Stimulated activated CD8-positive, alpha-beta memory T cell treated with anti-CD3 and anti-CD28 coated beads, Interleukin-7, amount 100 ng/mL, for 4 hours (primary cell): Measurements from ENCODE around the gene ZBTB16.

Experiments
- DNase-seq, 2 donors: peaks; one replicate each; pipeline ENCODE4 v3.0.0-alpha.2; 2020; ENCODE audit warnings: low read depth in 2 of 2

The ZBTB16 gene

GRCh38 chr11:114083391-114084252, 24.1 kb downstream of the ZBTB16 start:
- no peak for DNase-seq

DNA sequence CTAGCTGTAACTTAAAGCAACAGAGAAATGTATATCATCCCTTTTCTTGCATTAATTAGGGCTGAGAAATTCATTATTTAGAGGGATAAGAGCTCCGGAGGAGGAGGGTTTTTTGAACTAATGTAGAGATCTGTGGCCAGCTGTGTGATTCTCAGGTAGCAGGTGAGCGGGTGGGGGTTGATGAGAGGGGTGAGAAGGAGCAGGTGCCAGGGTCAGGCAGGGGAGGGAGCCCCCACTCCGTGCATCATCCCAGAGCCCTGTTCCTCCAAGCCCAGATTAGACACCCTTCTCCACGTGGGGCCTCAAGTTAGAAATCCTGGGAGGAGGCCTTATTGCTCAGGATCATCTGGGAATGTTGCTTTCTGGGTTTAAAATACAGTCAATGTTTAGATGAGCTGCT, 24.9 kb downstream of the ZBTB16 start:
- no peak for DNase-seq

- no peak for DNase-seq
Observed at GRCh38 chr11:114085965-114086793, 26.7 kb downstream of the ZBTB16 start.

DNA sequence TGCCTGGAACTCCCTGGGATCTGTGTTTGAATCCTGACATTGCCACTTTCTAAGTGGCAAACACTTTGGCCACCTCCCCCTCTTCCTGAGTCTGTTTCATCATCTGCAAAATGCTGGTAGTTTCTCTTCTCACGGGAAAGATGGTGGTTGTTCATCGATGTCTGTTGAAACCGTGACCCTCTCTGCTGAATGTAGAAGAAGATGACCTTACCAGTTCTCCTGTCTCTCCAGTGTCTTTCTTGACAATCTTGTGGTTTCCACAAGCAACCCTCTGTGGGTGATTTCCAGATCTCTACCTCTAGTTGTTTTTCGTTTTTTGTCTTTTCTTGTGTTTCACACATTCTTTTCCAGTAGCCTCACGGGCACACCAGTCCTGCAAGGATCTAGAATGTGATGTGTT, 27.5 kb downstream of the ZBTB16 start:
- no peak for DNase-seq

GRCh38 chr11:114088216-114088615, 28.7 kb downstream of the ZBTB16 start:
- no peak for DNase-seq

DNA sequence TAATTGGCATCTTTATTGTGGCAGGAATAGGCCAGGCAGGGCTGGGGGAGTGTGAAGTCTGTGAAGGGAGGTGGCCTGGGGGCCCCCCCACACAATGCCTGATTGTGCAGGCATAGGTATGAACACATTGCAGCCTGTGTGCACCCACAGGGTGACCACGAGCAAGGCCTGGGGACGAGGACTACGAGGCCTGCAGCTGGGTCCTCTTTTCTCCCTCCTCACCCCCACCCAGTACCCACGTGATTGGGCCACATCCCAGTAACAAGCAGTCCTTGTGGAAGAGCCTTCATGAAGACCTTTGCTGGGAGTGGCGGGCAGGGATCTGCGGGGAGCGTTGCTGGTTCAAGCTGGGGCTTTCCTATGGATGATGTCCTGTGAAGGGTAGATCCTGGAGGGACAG, 29.3 kb downstream of the ZBTB16 start:
- no peak for DNase-seq

GRCh38 chr11:114089748-114090147, 30.2 kb downstream of the ZBTB16 start:
- no peak for DNase-seq

GRCh38 chr11:114090225-114090910, 30.9 kb downstream of the ZBTB16 start:
- no peak for DNase-seq

GRCh38 chr11:114090976-114091375, 31.5 kb downstream of the ZBTB16 start:
- DNase-seq, result no peak

DNA sequence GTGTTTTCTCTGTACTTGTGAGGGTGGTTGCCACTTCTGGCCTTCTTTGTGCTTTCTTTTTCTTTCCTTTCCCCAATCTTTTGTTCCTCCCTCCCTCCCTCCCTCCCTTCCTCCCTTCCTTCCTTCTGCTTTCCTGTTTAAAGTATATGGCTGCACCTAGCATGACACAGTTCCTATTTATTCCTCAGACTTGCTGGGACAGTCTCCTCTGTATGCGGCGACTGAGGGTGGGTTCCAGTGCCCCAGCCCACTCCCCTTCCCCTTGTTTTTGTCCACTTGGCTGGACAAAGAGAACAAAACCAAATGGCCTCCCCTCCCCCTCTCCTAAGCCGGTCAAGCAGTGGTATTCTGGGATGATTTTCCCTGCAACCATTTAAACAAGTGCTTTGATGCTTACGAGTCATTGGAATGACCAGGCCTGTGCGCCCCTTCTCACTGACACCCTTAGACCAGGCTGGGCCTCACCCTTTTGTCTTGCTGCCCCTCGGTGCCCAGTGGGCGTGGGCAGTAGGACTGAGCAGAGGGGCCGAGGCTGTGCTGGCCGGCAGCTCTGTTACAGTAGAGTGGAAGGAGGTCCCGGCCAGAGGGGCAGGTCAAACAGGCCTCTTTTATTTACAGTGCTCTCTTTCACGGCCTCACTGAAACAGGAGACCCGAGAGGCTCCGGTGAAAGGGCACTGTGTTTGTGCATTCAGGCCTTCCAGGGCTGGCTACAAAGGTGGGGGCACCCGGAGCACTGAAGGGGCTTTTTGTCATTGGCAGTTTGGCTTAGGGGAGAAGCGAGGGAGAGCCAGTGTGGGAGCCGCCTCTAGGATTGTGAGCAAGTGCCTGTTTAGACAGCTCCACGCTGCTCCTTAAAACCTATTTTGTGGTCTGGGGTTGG, 32.2 kb downstream of the ZBTB16 start:
- no peak for DNase-seq

DNA sequence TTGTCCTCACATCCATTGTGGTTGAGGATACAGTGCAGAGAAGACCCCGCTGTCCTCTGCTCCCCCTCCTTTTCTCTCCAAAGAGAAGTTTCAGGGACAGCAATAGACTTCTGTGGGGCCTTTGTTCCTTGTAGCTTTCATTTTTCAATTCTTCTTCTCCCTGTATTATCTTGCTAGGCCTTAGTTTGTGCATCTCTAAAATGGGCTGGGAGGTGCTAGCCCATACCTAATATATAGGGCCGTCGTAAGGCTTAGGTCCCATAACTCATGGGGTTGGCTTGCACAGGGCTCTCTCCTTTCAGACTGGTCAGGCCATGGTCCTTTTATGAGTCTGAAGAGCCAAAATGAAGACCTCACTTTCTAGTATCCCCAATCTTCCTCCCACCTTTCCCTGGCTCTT, 33.0 kb downstream of the ZBTB16 start:
- DNase-seq, result no peak

- no peak for DNase-seq
Observed at GRCh38 chr11:114092953-114093352, 33.4 kb downstream of the ZBTB16 start.

DNA sequence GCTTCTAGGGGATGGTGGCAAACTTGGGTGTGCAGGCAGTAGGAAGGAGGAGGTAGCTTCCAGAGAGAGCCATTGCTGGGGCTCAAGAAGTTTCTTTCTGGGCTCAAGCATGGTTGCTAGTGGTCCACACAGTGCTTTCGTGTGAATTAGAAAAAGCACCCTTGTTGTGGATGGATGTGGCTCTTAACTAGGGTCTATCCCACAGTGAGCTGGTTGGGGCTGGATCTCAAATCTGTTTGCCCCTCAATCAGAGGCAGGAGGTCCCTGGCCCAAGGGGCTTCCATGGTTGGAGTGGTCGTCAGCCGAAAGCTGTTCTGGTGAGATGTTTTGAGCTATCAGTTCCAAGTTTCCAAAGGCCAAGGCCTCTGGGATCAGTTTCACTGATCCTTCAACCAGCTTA, 35.0 kb downstream of the ZBTB16 start:
- no peak for DNase-seq

- DNase-seq, result no peak
Observed at GRCh38 chr11:114095899-114096298, 36.4 kb downstream of the ZBTB16 start.

- no peak for DNase-seq
Observed at GRCh38 chr11:114097832-114098231, 38.3 kb downstream of the ZBTB16 start.

DNA sequence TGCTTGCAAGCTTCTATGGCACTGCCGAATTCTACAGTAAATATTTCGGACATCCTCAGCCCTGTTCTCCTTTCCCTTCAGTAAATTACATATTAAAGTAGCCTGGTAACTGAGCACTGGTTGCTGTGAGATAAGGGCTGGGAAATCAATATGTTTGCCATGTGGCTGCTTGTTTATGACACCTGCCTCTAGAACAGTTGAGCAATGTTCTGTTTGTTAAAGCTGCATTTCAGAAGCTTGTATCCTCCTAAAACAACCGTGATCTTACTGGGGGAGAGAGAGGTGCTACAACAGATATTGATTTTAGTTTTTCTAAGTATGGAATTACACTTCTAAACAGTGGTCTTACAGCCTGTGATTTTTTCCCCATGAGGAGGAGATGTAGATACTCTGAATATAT, 39.4 kb downstream of the ZBTB16 start:
- no peak for DNase-seq

DNA sequence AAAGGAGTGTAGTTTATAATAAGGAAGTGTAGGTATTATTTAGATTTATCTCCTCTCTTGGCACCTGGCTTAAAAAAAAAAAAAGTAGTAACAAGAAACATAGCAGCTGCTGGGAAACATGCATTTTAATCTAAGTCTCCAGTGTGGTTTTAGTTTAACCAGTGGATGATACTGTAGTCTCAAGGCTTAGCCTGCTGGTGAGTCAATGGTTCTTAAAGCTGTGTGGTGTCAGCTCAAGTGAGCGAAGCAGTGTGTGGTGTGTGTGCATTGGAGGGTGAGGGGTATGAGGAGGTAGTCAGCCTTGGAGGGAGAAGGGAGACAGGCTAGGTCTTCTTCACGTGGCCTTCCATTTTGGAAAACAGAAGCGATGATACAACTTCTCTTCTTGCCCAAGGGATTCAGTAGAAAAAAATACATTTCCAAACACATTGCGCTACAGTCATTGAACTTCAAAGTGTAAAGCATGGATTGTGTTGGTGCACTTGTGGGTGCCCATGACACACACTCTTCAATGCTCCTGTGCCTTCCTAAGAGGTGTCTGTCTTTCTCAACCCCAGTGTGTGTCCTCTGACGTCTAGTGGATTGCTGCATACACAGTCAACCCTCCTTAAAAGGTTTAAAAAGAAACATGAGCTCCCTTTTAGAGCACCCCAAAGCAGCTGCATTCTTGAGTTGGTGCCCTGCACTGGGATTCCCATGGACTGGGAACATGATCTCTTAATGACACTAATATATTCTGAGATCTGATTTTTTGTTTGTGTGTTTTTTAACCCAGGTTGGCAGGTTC, 40.1 kb downstream of the ZBTB16 start:
- DNase-seq, result no peak

DNA sequence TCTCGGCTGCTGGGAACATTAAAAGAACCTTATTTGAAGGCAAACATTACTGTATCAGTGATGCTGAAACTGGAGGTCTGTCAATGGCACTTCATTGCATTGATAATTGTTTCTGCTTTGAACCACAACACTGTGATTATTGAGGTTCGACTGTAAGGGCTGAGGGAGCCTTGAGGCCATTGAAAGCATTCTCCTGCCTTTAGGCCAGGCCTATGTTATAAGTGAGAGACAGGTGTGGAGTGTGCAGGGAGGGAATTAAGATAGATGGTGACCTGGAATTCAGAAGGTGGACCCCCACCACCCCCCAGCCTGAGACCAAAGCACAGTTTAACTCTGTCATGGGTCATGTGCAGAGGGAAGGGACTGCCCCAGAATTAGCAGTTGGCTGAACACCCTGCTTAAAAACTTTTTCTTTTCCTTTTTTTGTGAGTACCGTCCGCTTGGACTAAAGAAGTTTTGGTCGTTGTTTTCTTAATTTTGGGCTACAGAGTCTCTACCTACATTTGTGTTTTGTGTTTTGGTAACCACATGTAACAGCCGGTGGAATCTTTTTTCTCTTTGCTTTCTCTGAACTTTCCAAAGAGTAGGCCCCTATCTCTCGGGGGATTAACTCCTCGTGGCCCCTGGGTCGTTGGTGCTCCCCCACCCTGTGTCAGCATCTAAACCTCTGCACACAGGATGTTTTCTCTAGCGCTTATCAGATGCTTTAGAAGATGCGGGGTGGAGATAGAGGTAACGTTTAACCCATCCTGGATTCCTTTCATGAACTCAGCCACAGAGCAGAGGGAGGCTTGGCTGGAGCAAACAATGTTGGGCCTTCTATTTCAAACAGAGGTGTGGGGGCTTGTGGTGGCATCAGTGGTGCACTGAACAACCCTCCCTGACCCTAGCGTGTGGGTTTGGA, 43.7 kb downstream of the ZBTB16 start:
- DNase-seq, result peak in 1 of 2 donors; percentile 12

DNA sequence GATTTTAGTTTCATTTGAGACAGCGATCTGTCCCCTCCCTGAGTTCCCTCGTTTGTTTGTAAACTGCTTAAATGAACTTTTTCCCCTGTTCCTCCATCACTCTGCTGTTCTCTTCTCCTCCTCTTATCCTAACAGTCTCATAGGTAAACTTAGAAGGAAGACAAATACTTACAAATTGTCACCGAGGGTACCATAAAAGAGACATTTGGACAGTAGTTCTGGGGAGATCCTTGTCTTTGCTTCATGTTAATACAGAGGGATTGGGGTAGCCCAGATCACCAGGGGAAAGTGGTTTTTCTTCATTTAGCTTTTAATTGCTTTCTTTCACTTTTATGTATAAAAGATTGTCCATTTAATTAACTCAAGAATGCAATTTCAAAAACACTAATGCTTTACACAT, 46.1 kb downstream of the ZBTB16 start:
- no peak for DNase-seq

- DNase-seq, result no peak
Observed at GRCh38 chr11:114106047-114106446, 46.5 kb downstream of the ZBTB16 start.
